GF-D8 (cell line): Measurements from ENCODE around the gene PDK4.
"Not testable (repeated sequence)": the region's sequence is repeated elsewhere in the genome, so short reads cannot be mapped to it uniquely, and the experiment has no call there.

Experiments used
- DNase-seq: peaks from one replicate; lab custom pipeline; 2025; lab: John Stamatoyannopoulos, UW

PDK4 gene

GRCh38 chr7:95569720-95570119 lies 26.6 kb downstream of the PDK4 start:
- DNase-seq: no peak

- DNase-seq: no peak
Observed at GRCh38 chr7:95560674-95561073, 35.6 kb downstream of the PDK4 start.

GRCh38 chr7:95558864-95559263 lies 37.5 kb downstream of the PDK4 start:
- DNase-seq: no peak

- DNase-seq: no peak
Observed at GRCh38 chr7:95556777-95557176, 39.5 kb downstream of the PDK4 start.

- no peak for DNase-seq
Observed at GRCh38 chr7:95553939-95554338, 42.4 kb downstream of the PDK4 start.

- not testable (repeated sequence) for DNase-seq
Observed at GRCh38 chr7:95552010-95552926, 44.0 kb downstream of the PDK4 start.

- DNase-seq: no peak
Observed at GRCh38 chr7:95550546-95550945, 45.8 kb downstream of the PDK4 start.

GRCh38 chr7:95549818-95550529 lies 46.3 kb downstream of the PDK4 start:
- DNase-seq: no peak

GRCh38 chr7:95547361-95548348 lies 48.7 kb downstream of the PDK4 start:
- no peak for DNase-seq

GRCh38 chr7:95546647-95547046 lies 49.7 kb downstream of the PDK4 start:
- DNase-seq: no peak

GRCh38 chr7:95545673-95546072 lies 50.6 kb downstream of the PDK4 start:
- no peak for DNase-seq

GRCh38 chr7:95545007-95545615 lies 51.2 kb downstream of the PDK4 start:
- no peak for DNase-seq

- DNase-seq: no peak
Observed at GRCh38 chr7:95544171-95544570, 52.1 kb downstream of the PDK4 start.

- no peak for DNase-seq
Observed at GRCh38 chr7:95543312-95543711, 53.0 kb downstream of the PDK4 start.

GRCh38 chr7:95540366-95540765 lies 56.0 kb downstream of the PDK4 start:
- DNase-seq: no peak

GRCh38 chr7:95539426-95539825 lies 56.9 kb downstream of the PDK4 start:
- DNase-seq: no peak

GRCh38 chr7:95537468-95537867 lies 58.8 kb downstream of the PDK4 start:
- no peak for DNase-seq

GRCh38 chr7:95536656-95537311 lies 59.5 kb downstream of the PDK4 start:
- DNase-seq: no peak

GRCh38 chr7:95535662-95536061 lies 60.7 kb downstream of the PDK4 start:
- no peak for DNase-seq

GRCh38 chr7:95534796-95535195 lies 61.5 kb downstream of the PDK4 start:
- no peak for DNase-seq
